Retinal pigment epithelial cell (primary cell): ENCODE data around the gene CERS1.

Source experiments
- DNase-seq: peaks from one replicate; pipeline ENCODE4 v3.0.0-alpha.2; 2010; ENCODE audit warnings: low read depth
- H3K4me3 ChIP-seq: 2 replicates; pipeline ENCODE4 v1.5.1; 2011; ENCODE audit warnings: mild to moderate bottlenecking, low read length, control low read depth, moderate library complexity
- CTCF ChIP-seq: conservative IDR thresholded peaks from 2 replicates; pipeline ENCODE4 v1.5.1; 2011; ENCODE audit warnings: low read depth, low read length, control low read depth, inconsistent platforms

The CERS1 gene

GRCh38 chr19:18852648-18853047, 43.3 kb downstream of the CERS1 start:
- TF ChIP-seq CTCF, result no peak
- no peak overlapping the region for H3K4me3 ChIP-seq
- no peak for DNase-seq

- no peak for TF ChIP-seq CTCF
- no peak overlapping the region for H3K4me3 ChIP-seq
- DNase-seq, result no peak
Observed at GRCh38 chr19:18851673-18852325, 44.2 kb downstream of the CERS1 start.

GRCh38 chr19:18850471-18851375, 45.2 kb downstream of the CERS1 start:
- DNase-seq, result no peak
- no peak overlapping the region for H3K4me3 ChIP-seq
- no peak for TF ChIP-seq CTCF

DNA sequence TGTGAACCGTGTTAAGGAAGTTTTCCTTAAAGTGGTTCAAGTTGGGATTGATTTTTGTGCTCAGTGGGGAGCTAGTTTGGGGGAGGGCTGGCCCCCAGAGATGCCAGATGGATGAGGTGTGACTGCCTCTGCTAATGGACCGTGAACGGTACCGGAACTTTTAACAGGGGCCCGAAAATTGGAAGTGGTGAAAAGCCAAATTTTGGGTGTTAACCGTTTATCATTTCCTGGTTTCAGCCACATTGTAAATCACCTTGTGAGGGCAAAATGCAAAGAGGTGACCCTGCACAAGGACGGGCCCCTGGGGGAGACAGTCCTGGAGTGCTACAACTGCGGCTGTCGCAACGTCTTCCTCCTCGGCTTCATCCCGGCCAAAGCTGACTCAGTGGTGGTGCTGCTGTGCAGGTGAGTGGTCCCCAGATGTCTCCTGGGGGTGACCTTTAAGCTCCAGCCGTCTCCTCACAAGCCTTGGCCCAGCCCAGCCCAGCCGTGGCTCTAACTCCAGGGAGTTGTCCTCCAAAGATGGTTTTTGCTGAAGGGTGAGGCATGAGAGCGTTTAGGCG, 46.0 kb downstream of the CERS1 start:
- H3K4me3 ChIP-seq, result no peak overlapping the region
- no peak for TF ChIP-seq CTCF
- DNase-seq, result no peak

DNA sequence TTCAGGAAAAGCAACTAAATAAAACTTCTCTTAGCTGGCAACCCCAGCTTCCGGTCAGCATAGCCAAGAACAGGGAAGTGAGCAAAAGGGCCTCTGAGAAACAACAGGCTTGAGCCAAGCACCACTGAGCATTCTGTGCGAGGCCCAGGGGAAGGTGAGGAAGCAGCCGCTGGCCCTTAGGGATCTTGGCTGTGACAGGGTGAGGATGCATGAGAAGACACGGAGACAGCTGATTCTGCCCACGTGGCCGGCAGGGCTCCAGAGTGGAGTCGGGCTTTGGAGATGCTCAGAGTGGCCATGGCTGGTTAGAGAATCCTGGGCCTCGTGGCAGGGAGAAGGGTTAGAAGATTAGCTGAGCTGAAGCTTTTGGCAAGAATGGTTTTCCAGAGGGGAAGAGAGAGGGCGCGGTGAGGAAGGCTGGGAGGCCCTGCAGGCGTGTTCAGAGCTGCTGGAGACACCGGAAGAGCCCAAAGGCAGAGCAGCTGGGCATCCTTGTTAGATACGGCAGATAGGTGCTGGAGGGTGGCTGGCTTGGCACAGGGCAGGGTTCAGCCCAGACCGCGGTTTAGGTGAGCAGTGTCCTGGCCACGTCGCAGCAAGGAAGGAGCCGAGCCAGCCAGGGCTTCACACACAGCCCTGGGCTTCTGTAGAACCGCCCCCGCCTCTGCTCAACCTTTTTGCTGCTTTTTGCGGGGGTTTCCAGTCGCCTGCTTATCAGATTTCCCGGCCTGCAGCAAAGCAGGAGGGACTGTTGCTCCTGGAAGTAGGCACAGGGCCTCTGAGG, 46.9 kb downstream of the CERS1 start:
- TF ChIP-seq CTCF, result no peak
- no peak overlapping the region for H3K4me3 ChIP-seq
- DNase-seq, result no peak

DNA sequence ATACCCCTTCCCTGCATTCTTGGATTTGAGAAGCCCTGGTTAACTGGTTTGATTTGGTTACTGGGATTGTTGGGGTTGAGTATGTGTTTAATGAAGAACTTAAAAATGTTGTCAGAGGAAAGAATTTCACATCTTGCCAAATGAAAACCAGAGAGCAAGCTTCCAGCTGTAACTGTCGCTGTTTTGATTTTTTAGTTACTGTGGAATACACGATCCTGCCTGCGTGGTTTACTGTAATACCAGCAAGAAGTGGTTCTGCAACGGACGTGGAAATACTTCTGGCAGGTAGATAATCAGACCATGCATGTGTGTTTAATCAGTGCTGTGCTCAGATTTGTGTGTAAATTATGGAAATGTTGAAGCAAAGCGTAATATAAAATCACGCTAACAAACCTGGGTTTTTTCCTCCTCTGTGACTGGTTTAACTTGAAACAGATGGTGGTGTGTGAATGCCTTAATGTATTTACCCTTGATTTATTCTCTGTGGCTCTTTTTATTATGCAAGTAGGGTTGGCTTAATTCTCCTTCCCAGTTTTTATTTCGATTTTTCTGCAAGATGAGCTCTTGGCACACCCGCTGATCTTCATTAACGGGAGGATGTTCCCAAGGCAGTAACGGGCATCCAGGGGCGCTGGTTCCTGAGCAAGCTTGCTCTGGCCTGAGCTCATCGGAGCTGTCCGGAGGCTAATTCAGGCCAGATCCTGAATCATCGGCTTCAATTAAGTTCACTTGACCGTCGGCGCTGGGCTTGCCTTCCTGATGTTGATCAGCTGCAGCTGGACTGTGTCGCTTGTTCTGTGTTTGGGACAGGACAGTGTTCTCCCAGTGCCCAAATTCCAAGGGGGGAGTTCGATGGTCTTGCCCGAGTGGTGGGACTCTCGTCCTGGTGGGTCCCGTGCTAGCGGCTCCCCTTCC, 48.2 kb downstream of the CERS1 start:
- no peak overlapping the region for H3K4me3 ChIP-seq
- no peak for TF ChIP-seq CTCF
- no peak for DNase-seq
